A673 (cell line): ENCODE data around the gene SAMD13.

Experiments
- CTCF ChIP-seq: fragments of 300-800, 200-600 bp; sonication (generic); conservative IDR thresholded peaks from 2 replicates; pipeline ENCODE4 v1.5.1; 2017; ENCODE audit warnings: low read depth, mild to moderate bottlenecking, antibody characterized with exemption, low read length, moderate library complexity, mixed read lengths
- EZH2 ChIP-seq: fragments of 200-600 bp; sonication (generic); IDR thresholded peaks from 2 replicates; pipeline ENCODE4 v1.6.1; 2017; ENCODE audit warnings: borderline replicate concordance, low read depth, mild to moderate bottlenecking, mixed read lengths, antibody characterized with exemption, low read length; ENCODE audit not compliant: poor library complexity, severe bottlenecking

- no peak for TF ChIP-seq CTCF
- no peak for TF ChIP-seq EZH2
Measured at GRCh38 chr1:84373436-84374141, 72.1 kb downstream of the SAMD13 start.
